B cell (primary cell): ENCODE data around the gene FHIP1B. TPM values are rescaled to one million over a fixed set of nuclear protein-coding genes. Genes with fewer than 3 reads are reported as not detected.

Source experiments
- ATAC-seq: fragments of 200-7000 bp; cut with Tn5 transposase; one replicate; pipeline ENCODE4 v1.10.0; 2021; ENCODE audit warnings: low read depth, mild to moderate bottlenecking, moderate number of reproducible peaks, moderate library complexity
- CTCF ChIA-PET: fragments of 350-600 bp; sonication (Branson Sonifier 250); formaldehyde crosslinking; loops from one replicate; lab custom pipeline; 2021; ENCODE audit warnings: antibody characterized with exemption, inconsistent platforms; lab: Charles Lee
- POLR2A ChIA-PET: fragments of 350-600 bp; sonication (Branson Sonifier 250); formaldehyde crosslinking; loops from one replicate; lab custom pipeline; 2021; ENCODE audit warnings: antibody characterized with exemption; lab: Charles Lee
- DNase-seq: peaks from one replicate; pipeline ENCODE4 v3.0.0; 2013
- H2AFZ ChIP-seq: 2 replicates; pipeline ENCODE4 v1.6.1; 2012; ENCODE audit warnings: mild to moderate bottlenecking, low read depth, low read length; ENCODE audit not compliant: insufficient read depth, poor library complexity, severe bottlenecking
- H3K27ac ChIP-seq, 2 donors: 1 replicate in 1 of 2; 2 replicates in 1 of 2; pipeline ENCODE4 v1.5.1; 2012 to 2013; ENCODE audit warnings: low read length in 2 of 2, mild to moderate bottlenecking in 2 of 2, moderate library complexity in 1 of 2
- H3K27me3 ChIP-seq, 4 experiments: fragments of 200-600 bp in 1 of 4; sonication (generic) in 1 of 4; replicated peaks in 1 of 4; 1 replicate in 2 of 4; 2 replicates in 2 of 4; pipeline versions ENCODE4 v1.6.1 to v1.7.0; 2013 to 2016; ENCODE audit warnings: low read length in 3 of 4, mild to moderate bottlenecking in 2 of 4, mixed read lengths in 1 of 4, moderate library complexity in 1 of 4; ENCODE audit not compliant: insufficient read depth in 4 of 4, control insufficient read depth in 3 of 4; ENCODE audit errors: control extremely low read depth in 1 of 4
- H3K36me3 ChIP-seq, 2 experiments: replicated peaks in 1 of 2; 1 replicate in 1 of 2; 2 replicates in 1 of 2; pipeline versions ENCODE4 v1.6.1 to v1.7.1; 2013; ENCODE audit warnings: low read length in 1 of 2; ENCODE audit not compliant: insufficient read depth in 2 of 2, control insufficient read depth in 1 of 2; ENCODE audit errors: control extremely low read depth in 1 of 2, extremely low read depth in 1 of 2
- H3K4me1 ChIP-seq, 2 donors: fragments of 200-600 bp in 1 of 2; sonication (generic) in 1 of 2; 1 replicate in 1 of 2; 2 replicates in 1 of 2; pipeline versions ENCODE4 v1.5.1 to v1.6.1; 2013 to 2017; ENCODE audit warnings: low read length in 2 of 2; ENCODE audit not compliant: control insufficient read depth in 2 of 2, insufficient read depth in 2 of 2
- H3K4me2 ChIP-seq: replicated peaks from 2 replicates; pipeline ENCODE3; 2012; ENCODE audit warnings: mild to moderate bottlenecking, low read depth, low read length; ENCODE audit not compliant: poor library complexity, severe bottlenecking
- H3K4me3 ChIP-seq, 5 experiments: fragments of 200-600 bp in 1 of 5; sonication (generic) in 1 of 5; 1 replicate in 3 of 5; 2 replicates in 2 of 5; pipeline versions ENCODE4 v1.5.1 to v1.7.0; 2011 to 2016; ENCODE audit warnings: low read length in 4 of 5, mild to moderate bottlenecking in 4 of 5, low read depth in 2 of 5, control low read depth in 1 of 5, moderate library complexity in 1 of 5; ENCODE audit not compliant: insufficient read depth in 1 of 5; ENCODE audit errors: control extremely low read depth in 1 of 5, extremely low read depth in 1 of 5
- H3K79me2 ChIP-seq: fragments of 200-600 bp; sonication (generic); one replicate; pipeline ENCODE4 v1.6.0; 2016; ENCODE audit warnings: low read length; ENCODE audit not compliant: control insufficient read depth, insufficient read depth
- H3K9ac ChIP-seq: fragments of 200-600 bp; sonication (generic); 2 replicates; pipeline ENCODE4 v1.6.1; 2017; ENCODE audit warnings: mild to moderate bottlenecking, low read length, moderate library complexity
- H3K9me3 ChIP-seq, 3 donors: one replicate each; pipeline versions ENCODE4 v1.6.1 to v1.7.1; 2013; ENCODE audit warnings: low read length in 2 of 3; ENCODE audit not compliant: control insufficient read depth in 2 of 3, insufficient read depth in 1 of 3; ENCODE audit errors: control extremely low read depth in 1 of 3
- H4K20me1 ChIP-seq: 2 replicates; pipeline ENCODE4 v1.6.0; 2012; ENCODE audit warnings: mild to moderate bottlenecking, low read length; ENCODE audit not compliant: insufficient read depth, control insufficient read depth, poor library complexity, severe bottlenecking
- H3K27ac Mint-ChIP-seq: one replicate; pipeline ENCODE4 v1.8.0; 2021; ENCODE audit warnings: mixed read lengths
- H3K27me3 Mint-ChIP-seq: one replicate; pipeline ENCODE4 v1.8.0; 2021; ENCODE audit warnings: mixed read lengths
- H3K4me1 Mint-ChIP-seq: one replicate; pipeline ENCODE4 v1.8.0; 2021; ENCODE audit warnings: mixed read lengths
- H3K4me3 Mint-ChIP-seq: one replicate; pipeline ENCODE4 v1.8.0; 2021; ENCODE audit warnings: mixed read lengths
- H3K9me3 Mint-ChIP-seq: one replicate; pipeline ENCODE4 v1.8.0; 2022; ENCODE audit warnings: mixed read lengths; ENCODE audit not compliant: insufficient read depth
- EZH2 ChIP-seq: IDR thresholded peaks from 2 replicates; pipeline ENCODE4 v1.6.1; 2012; ENCODE audit warnings: borderline replicate concordance, low read depth, mild to moderate bottlenecking, moderate library complexity, low read length; ENCODE audit not compliant: insufficient read depth, poor library complexity, severe bottlenecking
- WGBS: methylation state at CpG from one replicate; pipeline ENCODE4 v1.1.5; 2013; ENCODE audit warnings: missing lambda C conversion rate; ENCODE audit not compliant: insufficient coverage; 5-methylcytosine and 5-hydroxymethylcytosine counted together
- intact Hi-C: fragments of 100-400 bp; cut with micrococcal nuclease; formaldehyde crosslinking; loops from one replicate; pipeline ENCODE4 v1.10.0; 2022
- polyA plus RNA-seq: library from polyadenylated mRNA; depleted of rRNA; stranded (reverse); fragments of >200 nt; gene quantifications from 2 replicates; pipeline ENCODE4 v1.2.3, GENCODE V29; 2012
- total RNA-seq, 2 donors: library from RNA; stranded (reverse); fragments of 120-200 nt in 1 of 2; gene quantifications; 1 replicate in 1 of 2; 2 replicates in 1 of 2; pipeline versions ENCODE4 v1.2.3 to v1.2.4, GENCODE V29; 2013 to 2022
- TF ChIP-seq, protein P1 (sequence below): fragments of 200-600 bp; IDR thresholded peaks from one replicate; pipeline ENCODE4 v1.8.0; 2022; ENCODE audit warnings: antibody characterized with exemption, mild to moderate bottlenecking

FHIP1B gene
- total and polyA plus RNA-seq, 2 donors (not counting 1 experiment from before 2014, with no cell fraction given): 37.1 to 44.1 TPM

DNA sequence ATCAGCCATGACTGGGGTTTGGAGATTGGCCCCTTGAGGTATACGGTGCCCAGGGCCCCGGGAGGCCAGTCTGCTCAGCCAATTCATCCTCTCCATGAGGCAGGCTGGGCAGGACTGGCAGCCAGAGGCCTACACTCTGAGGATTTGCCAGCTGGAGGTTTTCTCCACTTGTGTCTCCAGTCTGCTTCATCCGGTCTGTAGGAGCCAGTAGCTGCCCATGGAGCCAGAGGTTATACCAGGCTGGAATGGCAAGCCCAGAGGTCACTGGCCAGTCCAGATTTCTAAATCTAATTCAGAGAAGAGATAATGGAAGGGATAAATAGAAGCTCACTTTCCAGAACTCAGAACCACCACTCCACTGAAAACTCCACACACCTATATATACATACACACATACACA lies 10.0 kb downstream of the FHIP1B start:
- Histone ChIP-seq H3K36me3 (peaks cover 5 to 51% of the 10 kb centered on the region in 2 experiments), H3K4me2 (no peak overlapping the region), H3K27me3 (no peaks in the 10 kb centered on the region), H4K20me1 (peaks cover 16% of the 10 kb centered on the region), H3K79me2 (peaks cover 25% of the 10 kb centered on the region), H3K9ac (no peak overlapping the region), H3K4me1 (peaks cover 0 to 7% of the 10 kb centered on the region in 2 donors), H2AFZ (no peak overlapping the region), H3K9me3 (no peaks in the 10 kb centered on the region), H3K27ac (no peak overlapping the region), H3K4me3 (no peak overlapping the region)
- WGBS: 100% methylated on average over 3 of the region's 3 CpGs
- DNase-seq (no peak), ATAC-seq (no peak)
- Mint-ChIP-seq H3K4me1 (peaks cover 18% of the 10 kb centered on the region), H3K4me3 (no peak overlapping the region), H3K27me3 (no peaks in the 10 kb centered on the region), H3K27ac (no peak overlapping the region), H3K9me3 (no peaks in the 10 kb centered on the region)
- ChIA-PET CTCF (no interaction called here), POLR2A (no interaction called here)
- intact Hi-C loops: no loop called here
- TF ChIP-seq, protein P1, sequence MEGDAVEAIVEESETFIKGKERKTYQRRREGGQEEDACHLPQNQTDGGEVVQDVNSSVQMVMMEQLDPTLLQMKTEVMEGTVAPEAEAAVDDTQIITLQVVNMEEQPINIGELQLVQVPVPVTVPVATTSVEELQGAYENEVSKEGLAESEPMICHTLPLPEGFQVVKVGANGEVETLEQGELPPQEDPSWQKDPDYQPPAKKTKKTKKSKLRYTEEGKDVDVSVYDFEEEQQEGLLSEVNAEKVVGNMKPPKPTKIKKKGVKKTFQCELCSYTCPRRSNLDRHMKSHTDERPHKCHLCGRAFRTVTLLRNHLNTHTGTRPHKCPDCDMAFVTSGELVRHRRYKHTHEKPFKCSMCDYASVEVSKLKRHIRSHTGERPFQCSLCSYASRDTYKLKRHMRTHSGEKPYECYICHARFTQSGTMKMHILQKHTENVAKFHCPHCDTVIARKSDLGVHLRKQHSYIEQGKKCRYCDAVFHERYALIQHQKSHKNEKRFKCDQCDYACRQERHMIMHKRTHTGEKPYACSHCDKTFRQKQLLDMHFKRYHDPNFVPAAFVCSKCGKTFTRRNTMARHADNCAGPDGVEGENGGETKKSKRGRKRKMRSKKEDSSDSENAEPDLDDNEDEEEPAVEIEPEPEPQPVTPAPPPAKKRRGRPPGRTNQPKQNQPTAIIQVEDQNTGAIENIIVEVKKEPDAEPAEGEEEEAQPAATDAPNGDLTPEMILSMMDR: no peak
- no peak for TF ChIP-seq EZH2

DNA sequence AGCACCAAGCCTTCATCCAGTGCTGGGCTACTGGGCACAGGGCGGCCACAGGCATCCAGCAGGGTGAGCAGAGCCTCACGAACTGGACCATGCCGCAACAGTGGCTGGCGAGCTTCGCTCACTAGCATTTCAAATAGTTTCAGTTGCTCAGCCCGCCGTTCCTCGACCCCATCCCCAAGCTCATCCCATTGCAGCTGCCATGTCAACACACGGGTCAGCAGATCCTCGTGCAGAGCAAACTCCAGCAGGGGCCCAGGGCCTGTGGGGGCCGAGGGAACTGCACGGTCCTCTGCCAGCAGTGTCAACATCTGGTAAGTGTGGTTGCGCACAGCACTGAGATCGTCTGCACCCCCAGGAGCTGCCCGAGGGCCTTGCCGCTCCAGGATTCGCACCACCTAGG lies 10.6 kb downstream of the FHIP1B start:
- Histone ChIP-seq H2AFZ (no peak overlapping the region), H3K4me2 (no peak overlapping the region), H3K79me2 (peaks cover 19% of the 10 kb centered on the region), H3K27ac (no peak overlapping the region), H3K4me3 (no peak overlapping the region), H3K9me3 (no peaks in the 10 kb centered on the region), H4K20me1 (peaks cover 11% of the 10 kb centered on the region), H3K4me1 (peaks cover 0 to 7% of the 10 kb centered on the region in 2 donors), H3K9ac (no peak overlapping the region), H3K36me3 (peaks cover 5 to 54% of the 10 kb centered on the region in 2 experiments), H3K27me3 (no peaks in the 10 kb centered on the region)
- intact Hi-C loops: no loop called here
- ATAC-seq (no peak), DNase-seq (no peak)
- TF ChIP-seq, protein P1: no peak
- TF ChIP-seq EZH2: no peak
- Mint-ChIP-seq H3K4me1 (peaks cover 14% of the 10 kb centered on the region), H3K27me3 (no peaks in the 10 kb centered on the region), H3K9me3 (no peaks in the 10 kb centered on the region), H3K4me3 (no peak overlapping the region), H3K27ac (no peak overlapping the region)
- ChIA-PET CTCF (no interaction called here), POLR2A (no interaction called here)
- WGBS: 97% methylated on average over 17 of the region's 17 CpGs
